ENCODE results near the gene MYO1C.
"Not testable (repeated sequence)": the region's sequence is repeated elsewhere in the genome, so short reads cannot be mapped to it uniquely, and the experiment has no call there.

MYO1C gene

GRCh38 chr17:1420163-1420562 is 72.3 kb downstream of the MYO1C start:
- no peak for DNase-seq

GRCh38 chr17:1418476-1418875 is 74.0 kb downstream of the MYO1C start:
- DNase-seq: not testable (repeated sequence)

GRCh38 chr17:1416414-1416813 is 76.1 kb downstream of the MYO1C start:
- DNase-seq: no peak

- DNase-seq: no peak
Measured at GRCh38 chr17:1414634-1415033, 77.9 kb downstream of the MYO1C start.
